IMR-90 (cell line): ENCODE data around the gene SPTB. TPM values are rescaled to one million over a fixed set of nuclear protein-coding genes. Genes with fewer than 3 reads are reported as not detected.

Experiments used
- ATAC-seq: fragments of 200-7000 bp; cut with Tn5 transposase; 2 replicates; pipeline ENCODE4 v1.9.1; 2020; ENCODE audit warnings: low read depth, mild to moderate bottlenecking, moderate library complexity
- BruUV-seq: library from RNA; stranded (reverse); fragments of 400-500 nt; replicated peaks from 2 replicates; lab custom pipeline; 2021; lab: Mats Ljungman, UMichigan
- CTCF ChIA-PET: fragments of 300-600 bp; formaldehyde crosslinking; extraction: SDS; loops from one replicate; lab custom pipeline; 2021; ENCODE audit warnings: antibody characterized with exemption; lab: Yijun Ruan, JAX
- POLR2A ChIA-PET: fragments of 300-600 bp; sonication (Branson Sonifier 250); formaldehyde crosslinking; loops from one replicate; lab custom pipeline; 2022; ENCODE audit warnings: antibody characterized with exemption; ENCODE audit not compliant: unreplicated experiment; lab: Charles Lee
- DNase-seq: peaks from one replicate; pipeline ENCODE4 v3.0.0; 2013
- H2AFZ ChIP-seq: replicated peaks from 2 replicates; pipeline ENCODE3; 2013; ENCODE audit warnings: low read length, mild to moderate bottlenecking; ENCODE audit not compliant: poor library complexity
- H2AK5ac ChIP-seq: 2 replicates; pipeline ENCODE4 v1.6.1; 2013; ENCODE audit warnings: low read depth, low read length, inconsistent platforms
- H2AK9ac ChIP-seq: replicated peaks from 2 replicates; pipeline ENCODE3; 2013; ENCODE audit warnings: mild to moderate bottlenecking, low read depth, low read length, moderate library complexity; ENCODE audit not compliant: poor library complexity
- H2BK120ac ChIP-seq: 2 replicates; pipeline ENCODE4 v1.6.1; 2013; ENCODE audit warnings: low read depth, low read length, inconsistent platforms
- H2BK15ac ChIP-seq: 3 replicates; pipeline ENCODE4 v1.6.1; 2013; ENCODE audit warnings: low read depth, low read length, inconsistent platforms
- H2BK20ac ChIP-seq: 2 replicates; pipeline ENCODE4 v1.6.1; 2013; ENCODE audit warnings: low read depth, mild to moderate bottlenecking, inconsistent platforms, low read length, moderate library complexity
- H2BK5ac ChIP-seq: 2 replicates; pipeline ENCODE4 v1.6.1; 2013; ENCODE audit warnings: mild to moderate bottlenecking, low read depth, low read length, inconsistent platforms; ENCODE audit not compliant: poor library complexity, severe bottlenecking
- H3K14ac ChIP-seq: replicated peaks from 2 replicates; pipeline ENCODE4 v1.6.1; 2013; ENCODE audit warnings: low read depth, low read length, inconsistent platforms
- H3K18ac ChIP-seq: 2 replicates; pipeline ENCODE4 v1.6.1; 2013; ENCODE audit warnings: low read depth, low read length, control low read depth
- H3K23ac ChIP-seq: 2 replicates; pipeline ENCODE4 v1.6.1; 2013; ENCODE audit warnings: low read depth, low read length, inconsistent platforms
- H3K27ac ChIP-seq: 2 replicates; pipeline ENCODE4 v1.5.1; 2013; ENCODE audit warnings: mild to moderate bottlenecking, control low read depth, low read length; ENCODE audit not compliant: insufficient read depth
- H3K27me3 ChIP-seq: 2 replicates; pipeline ENCODE4 v1.6.1; 2013; ENCODE audit warnings: low read length; ENCODE audit not compliant: control insufficient read depth, insufficient read depth
- H3K36me3 ChIP-seq: 2 replicates; pipeline ENCODE4 v1.6.1; 2013; ENCODE audit warnings: low read length, mixed read lengths; ENCODE audit not compliant: control insufficient read depth, insufficient read depth
- H3K4ac ChIP-seq: 2 replicates; pipeline ENCODE4 v1.6.1; 2013; ENCODE audit warnings: low read depth, low read length, inconsistent platforms
- H3K4me1 ChIP-seq: 2 replicates; pipeline ENCODE4 v1.6.1; 2013; ENCODE audit warnings: low read length, mixed read lengths; ENCODE audit not compliant: control insufficient read depth, insufficient read depth
- H3K4me2 ChIP-seq: 2 replicates; pipeline ENCODE4 v1.6.1; 2013; ENCODE audit warnings: low read depth, mild to moderate bottlenecking, control low read depth, low read length, moderate library complexity
- H3K4me3 ChIP-seq: 2 replicates; pipeline ENCODE4 v1.5.1; 2013; ENCODE audit warnings: low read depth, mild to moderate bottlenecking, control low read depth, low read length, moderate library complexity; ENCODE audit not compliant: insufficient read depth
- H3K56ac ChIP-seq: 2 replicates; pipeline ENCODE4 v1.6.1; 2013; ENCODE audit warnings: low read length, inconsistent platforms; ENCODE audit not compliant: insufficient read depth; ENCODE audit errors: extremely low read depth
- H3K79me1 ChIP-seq, 2 experiments: 2 replicates each; pipeline ENCODE4 v1.6.1; 2013; ENCODE audit warnings: low read length in 2 of 2, inconsistent platforms in 1 of 2, low read depth in 1 of 2
- H3K9ac ChIP-seq: 2 replicates; pipeline ENCODE4 v1.6.1; 2013; ENCODE audit warnings: low read depth, low read length, control low read depth
- H3K9me1 ChIP-seq: 2 replicates; pipeline ENCODE4 v1.6.1; 2013; ENCODE audit warnings: low read length, inconsistent platforms; ENCODE audit not compliant: insufficient read depth
- H3K9me3 ChIP-seq: 2 replicates; pipeline ENCODE4 v1.6.1; 2013; ENCODE audit warnings: low read length; ENCODE audit not compliant: control insufficient read depth, insufficient read depth
- H4K20me1 ChIP-seq: 2 replicates; pipeline ENCODE4 v1.6.1; 2013; ENCODE audit warnings: low read length, inconsistent platforms; ENCODE audit not compliant: insufficient read depth
- H4K5ac ChIP-seq: 2 replicates; pipeline ENCODE4 v1.6.1; 2013; ENCODE audit warnings: mild to moderate bottlenecking, low read depth, low read length, control low read depth
- H4K8ac ChIP-seq, 2 experiments: 2 replicates each; pipeline ENCODE4 v1.6.1; 2013; ENCODE audit warnings: low read depth in 2 of 2, low read length in 2 of 2, control low read depth in 1 of 2, inconsistent platforms in 1 of 2
- H4K91ac ChIP-seq: 2 replicates; pipeline ENCODE4 v1.6.1; 2013; ENCODE audit warnings: low read depth, low read length, inconsistent platforms; ENCODE audit not compliant: insufficient read depth
- CEBPB ChIP-seq: IDR thresholded peaks from 2 replicates; pipeline ENCODE4 v1.6.1; 2012; ENCODE audit warnings: low read depth, low read length, improper control_type of control experiment
- CHD1 ChIP-seq: IDR thresholded peaks from 2 replicates; pipeline ENCODE4 v1.6.1; 2012; ENCODE audit warnings: low read depth, low read length, improper control_type of control experiment
- POLR2A ChIP-seq: IDR thresholded peaks from 2 replicates; pipeline ENCODE4 v1.6.1; 2012; ENCODE audit warnings: mild to moderate bottlenecking, low read depth, low read length
- RAD21 ChIP-seq: IDR thresholded peaks from 2 replicates; pipeline ENCODE4 v1.6.1; 2012; ENCODE audit warnings: low read length, improper control_type of control experiment
- SMC3 ChIP-seq: fragments of 150-350 bp; IDR thresholded peaks from 2 replicates; pipeline ENCODE4 v1.6.1; 2016; ENCODE audit warnings: low read depth, mild to moderate bottlenecking, antibody characterized with exemption, low read length, moderate library complexity
- WGBS, 2 experiments: methylation state at CpG; one replicate each; pipeline versions ENCODE4 v1.1.5 to v1.1.7; 2013; ENCODE audit warnings: missing lambda C conversion rate in 2 of 2; ENCODE audit not compliant: insufficient read length in 1 of 2; ENCODE audit errors: extremely low coverage in 2 of 2; 5-methylcytosine and 5-hydroxymethylcytosine counted together
- dilution Hi-C: fragments of 300-500 bp; cut with HindIII; formaldehyde crosslinking; loops from one replicate; pipeline ENCODE4 v1.14.3; 2018; ENCODE audit warnings: low sequenced_read_pairs; ENCODE audit not compliant: unreplicated experiment
- in situ Hi-C: fragments of 300-500 bp; cut with MboI; formaldehyde crosslinking; loops from 3 replicates; pipeline ENCODE4 v1.14.3; 2019; ENCODE audit warnings: low sequenced_read_pairs, inconsistent platforms, mixed read lengths
- intact Hi-C: fragments of 100-400 bp; cut with micrococcal nuclease; formaldehyde crosslinking; loops from 2 replicates; pipeline ENCODE4 v1.10.0; 2022
- polyA plus RNA-seq, 3 experiments: library from polyadenylated mRNA; depleted of rRNA; stranded (reverse); fragments of >200 nt; gene quantifications; 2 replicates each; pipeline ENCODE4 v1.2.3, GENCODE V29; 2012; ENCODE audit warnings: low replicate concordance in 1 of 3
- total RNA-seq: library from RNA; depleted of rRNA; stranded (reverse); fragments of >200 nt; gene quantifications from 2 replicates; pipeline ENCODE4 v1.2.3, GENCODE V29; 2012
- TF ChIP-seq, protein P1 (sequence below): fragments of 150-350 bp; IDR thresholded peaks from 2 replicates; pipeline ENCODE4 v1.6.1; 2016; ENCODE audit warnings: low read depth, mild to moderate bottlenecking, low read length, moderate library complexity, borderline replicate concordance
- TF ChIP-seq, protein P2 (sequence below): fragments of 150-350 bp; IDR thresholded peaks from 2 replicates; pipeline ENCODE4 v1.6.1; 2017; ENCODE audit warnings: mild to moderate bottlenecking, antibody characterized with exemption, low read length, low read depth

SPTB gene
- total and polyA plus RNA-seq, 2 of the 4 experiments (the other 2 are of a cell fraction): under 0.01 to 0.07 TPM

DNA sequence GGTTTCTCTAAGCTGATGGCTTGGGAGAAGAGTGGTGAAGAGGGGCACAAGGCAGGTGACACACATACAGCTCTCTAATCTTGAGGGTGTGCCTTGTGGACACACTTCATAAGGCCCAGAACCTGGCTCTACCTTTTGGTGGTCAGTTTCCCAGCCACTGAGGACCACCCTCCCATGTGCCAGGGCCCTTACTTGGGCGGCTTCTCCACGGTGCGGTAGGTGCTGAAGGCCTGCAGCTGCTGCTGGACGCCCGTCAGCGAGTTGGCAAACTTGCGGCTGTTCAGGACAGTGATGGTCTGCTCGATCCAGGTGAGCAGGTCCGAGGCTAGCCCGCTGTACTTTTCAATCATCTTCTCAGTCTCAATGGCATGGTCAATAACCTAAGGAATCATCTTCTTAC, 80.2 kb downstream of the SPTB start:
- Histone ChIP-seq H4K91ac (no peak overlapping the region), H3K4me3 (no peak overlapping the region), H2BK5ac (no peak overlapping the region), H3K4me1 (no peaks in the 10 kb centered on the region), H3K18ac (no peak overlapping the region), H2AK9ac (peak overlapping the region; percentile 19), H3K9ac (no peak overlapping the region), H2AK5ac (0 out of 2 replicates have a peak overlapping the region, but pooled peaks have one; percentile 40), H3K27me3 (peaks cover 27% of the 10 kb centered on the region), H3K4me2 (no peak overlapping the region), H3K9me3 (no peaks in the 10 kb centered on the region), H3K36me3 (no peaks in the 10 kb centered on the region), H4K8ac (no peak overlapping the region), H2AFZ (no peak overlapping the region), H3K79me1 (no peaks in the 10 kb centered on the region), H2BK20ac (no peak overlapping the region), H3K27ac (no peak overlapping the region), H3K56ac (no peak overlapping the region), H4K20me1 (no peaks in the 10 kb centered on the region), H2BK120ac (no peak overlapping the region), H3K4ac (no peak overlapping the region; the same call in 1 of the 2 replicates), H4K5ac (no peak overlapping the region), H2BK15ac (peak overlapping the region; percentile 45; the same call in 1 of the 3 replicates), H3K23ac (no peak overlapping the region), H3K14ac (no peak overlapping the region), H3K9me1 (peaks cover 3% of the 10 kb centered on the region)
- no peak for TF ChIP-seq SMC3
- TF ChIP-seq POLR2A: no peak
- TF ChIP-seq, protein P1, sequence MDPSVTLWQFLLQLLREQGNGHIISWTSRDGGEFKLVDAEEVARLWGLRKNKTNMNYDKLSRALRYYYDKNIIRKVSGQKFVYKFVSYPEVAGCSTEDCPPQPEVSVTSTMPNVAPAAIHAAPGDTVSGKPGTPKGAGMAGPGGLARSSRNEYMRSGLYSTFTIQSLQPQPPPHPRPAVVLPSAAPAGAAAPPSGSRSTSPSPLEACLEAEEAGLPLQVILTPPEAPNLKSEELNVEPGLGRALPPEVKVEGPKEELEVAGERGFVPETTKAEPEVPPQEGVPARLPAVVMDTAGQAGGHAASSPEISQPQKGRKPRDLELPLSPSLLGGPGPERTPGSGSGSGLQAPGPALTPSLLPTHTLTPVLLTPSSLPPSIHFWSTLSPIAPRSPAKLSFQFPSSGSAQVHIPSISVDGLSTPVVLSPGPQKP: no peak
- no peak for TF ChIP-seq RAD21
- TF ChIP-seq, protein P2, sequence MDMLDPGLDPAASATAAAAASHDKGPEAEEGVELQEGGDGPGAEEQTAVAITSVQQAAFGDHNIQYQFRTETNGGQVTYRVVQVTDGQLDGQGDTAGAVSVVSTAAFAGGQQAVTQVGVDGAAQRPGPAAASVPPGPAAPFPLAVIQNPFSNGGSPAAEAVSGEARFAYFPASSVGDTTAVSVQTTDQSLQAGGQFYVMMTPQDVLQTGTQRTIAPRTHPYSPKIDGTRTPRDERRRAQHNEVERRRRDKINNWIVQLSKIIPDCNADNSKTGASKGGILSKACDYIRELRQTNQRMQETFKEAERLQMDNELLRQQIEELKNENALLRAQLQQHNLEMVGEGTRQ: no peak
- TF ChIP-seq CHD1: no peak
- no peak for TF ChIP-seq CEBPB
- dilution Hi-C loops: no loop called here
- POLR2A ChIA-PET: no interaction called here
- no peak for DNase-seq
- WGBS, 2 experiments: 92% methylated on average over 9 of the region's 10 CpGs; no CpG with 5 or more reads in 1 of the 2 experiments
- intact Hi-C loops: no loop called here
- ATAC-seq: no peak
- in situ Hi-C loops: no loop called here
- no TSS peak for BruUV-seq
- CTCF ChIA-PET: interaction anchor here (1.0 to 1.4 kb wide), 2 partner anchors 10 to 19 kb away, joined by 5 to 6 read pairs; no protein-coding TSS in a partner anchor
